Coronary artery (tissue), 2 donors: Measurements from ENCODE around the gene ATRAID.
A peak's percentile ranks its signal among the peaks of the same experiment; 100 is the strongest.

Experiments
- DNase-seq: peaks from one replicate; pipeline ENCODE4 v3.0.0-alpha.2; 2017; ENCODE audit warnings: low spot score
- H3K27ac ChIP-seq, 2 donors: fragments of 200-600 bp; sonication (generic); one replicate each; pipeline ENCODE4 v1.5.1; 2016 to 2019
- H3K4me3 ChIP-seq: fragments of 200-600 bp; sonication (generic); 2 replicates; pipeline ENCODE4 v1.5.1; 2016; ENCODE audit warnings: mild to moderate bottlenecking, moderate library complexity
- CTCF ChIP-seq: fragments of 200-600 bp; sonication (generic); IDR thresholded peaks from one replicate; pipeline ENCODE4 v1.5.1; 2019; ENCODE audit warnings: antibody characterized with exemption

The ATRAID gene

GRCh38 chr2:27214941-27215340, 3.1 kb downstream of the ATRAID start:
- no peak overlapping the region for H3K4me3 ChIP-seq
- no peak overlapping the region for H3K27ac ChIP-seq
- TF ChIP-seq CTCF: no peak
- no peak for DNase-seq

GRCh38 chr2:27216416-27217137, 4.7 kb downstream of the ATRAID start:
- no peak for DNase-seq
- peak overlapping the region; percentile 88 for H3K4me3 ChIP-seq
- no peak for TF ChIP-seq CTCF

GRCh38 chr2:27217173-27218121, 5.6 kb downstream of the ATRAID start, which contains the start of gene CAD:
TSS of gene CAD (plus strand) at chr2:27217369. CDS start at chr2:27217552, 183 bp downstream.
- peak within 1 kb of the TSS; percentile 88 for H3K4me3 ChIP-seq
- no peak for TF ChIP-seq CTCF
- peak; percentile 86 for DNase-seq
- peak within 1 kb of the TSS; percentile 67 to 82 for H3K27ac ChIP-seq

More at GRCh38 chr2:27216416-27217137, 4.7 kb downstream of the ATRAID start:
- H3K27ac ChIP-seq: peak overlapping the region in 1 of 2 donors; percentile 67

GRCh38 chr2:27218614-27219013, 6.8 kb downstream of the ATRAID start:
- Histone ChIP-seq H3K4me3 (no peak overlapping the region), H3K27ac (no peak overlapping the region)
- no peak for TF ChIP-seq CTCF
- DNase-seq: no peak

- no peak for TF ChIP-seq CTCF
- H3K4me3 ChIP-seq: no peak overlapping the region
- no peak overlapping the region for H3K27ac ChIP-seq
- DNase-seq: no peak
Measured at GRCh38 chr2:27219091-27219490, 7.2 kb downstream of the ATRAID start.

GRCh38 chr2:27220091-27220490, 8.2 kb downstream of the ATRAID start:
- H3K4me3 ChIP-seq: no peak overlapping the region
- H3K27ac ChIP-seq: no peak overlapping the region
- no peak for TF ChIP-seq CTCF
- no peak for DNase-seq
